Suprapubic skin (tissue), 3 donors: ENCODE data around the gene HIGD2A.
A peak's percentile ranks its signal among the peaks of the same experiment; 100 is the strongest.

Experiments
- EP300 ChIP-seq: sonication (generic); formaldehyde crosslinking; IDR thresholded peaks from one replicate; pipeline ENCODE4 v1.6.1; 2017; ENCODE audit warnings: antibody characterized with exemption
- POLR2A ChIP-seq, 2 donors: fragments of 450-650 bp; IDR thresholded peaks; one replicate each; pipeline ENCODE4 v1.6.1; 2017; ENCODE audit warnings: antibody characterized with exemption in 2 of 2, mild to moderate bottlenecking in 2 of 2, moderate library complexity in 2 of 2
- TF ChIP-seq, protein P1 (sequence below), 2 donors: fragments of 200-600 bp in 1 of 2; fragments of 450-650 bp in 1 of 2; sonication (generic) in 1 of 2; IDR thresholded peaks; one replicate each; pipeline ENCODE4 v1.5.1; 2016 to 2019; ENCODE audit warnings: antibody characterized with exemption in 2 of 2, mild to moderate bottlenecking in 1 of 2, moderate library complexity in 1 of 2

DNA sequence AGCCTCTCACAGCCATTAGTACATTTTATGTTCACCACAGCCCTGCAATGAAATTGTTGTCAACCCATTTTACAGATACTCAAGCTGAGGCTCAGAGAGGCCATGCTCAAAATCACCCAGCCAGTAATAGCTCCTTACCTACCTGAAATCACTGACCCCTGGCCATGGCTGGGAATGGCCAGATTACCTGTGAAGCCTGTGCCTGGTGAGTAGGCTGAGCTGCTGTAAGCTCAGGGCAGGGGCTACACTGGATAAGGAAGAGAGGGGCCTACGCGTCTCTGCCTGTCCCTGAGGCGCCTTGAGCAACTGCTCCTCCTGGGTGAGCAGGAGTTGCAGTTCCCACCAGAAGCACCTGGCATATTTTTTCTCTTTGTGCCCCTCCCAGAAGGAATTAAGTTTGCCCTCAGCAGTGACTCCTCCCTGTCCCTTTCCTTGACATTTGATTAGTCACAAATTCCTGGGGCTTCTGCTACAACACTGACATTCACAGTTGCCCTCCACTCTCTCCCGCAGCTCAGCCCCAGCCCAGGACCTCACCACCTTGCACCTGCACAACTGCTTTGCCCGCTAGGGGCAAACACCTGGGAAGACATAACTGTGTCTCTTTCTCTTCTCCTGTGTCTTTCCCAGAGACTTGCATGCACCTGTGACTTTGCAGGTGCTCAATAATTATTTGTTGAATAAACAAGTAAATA lies 22.1 kb downstream of the HIGD2A start:
- no peak for TF ChIP-seq EP300
- TF ChIP-seq POLR2A (IDR thresholded peaks at IDR 0.05): no peak
- TF ChIP-seq, protein P1, sequence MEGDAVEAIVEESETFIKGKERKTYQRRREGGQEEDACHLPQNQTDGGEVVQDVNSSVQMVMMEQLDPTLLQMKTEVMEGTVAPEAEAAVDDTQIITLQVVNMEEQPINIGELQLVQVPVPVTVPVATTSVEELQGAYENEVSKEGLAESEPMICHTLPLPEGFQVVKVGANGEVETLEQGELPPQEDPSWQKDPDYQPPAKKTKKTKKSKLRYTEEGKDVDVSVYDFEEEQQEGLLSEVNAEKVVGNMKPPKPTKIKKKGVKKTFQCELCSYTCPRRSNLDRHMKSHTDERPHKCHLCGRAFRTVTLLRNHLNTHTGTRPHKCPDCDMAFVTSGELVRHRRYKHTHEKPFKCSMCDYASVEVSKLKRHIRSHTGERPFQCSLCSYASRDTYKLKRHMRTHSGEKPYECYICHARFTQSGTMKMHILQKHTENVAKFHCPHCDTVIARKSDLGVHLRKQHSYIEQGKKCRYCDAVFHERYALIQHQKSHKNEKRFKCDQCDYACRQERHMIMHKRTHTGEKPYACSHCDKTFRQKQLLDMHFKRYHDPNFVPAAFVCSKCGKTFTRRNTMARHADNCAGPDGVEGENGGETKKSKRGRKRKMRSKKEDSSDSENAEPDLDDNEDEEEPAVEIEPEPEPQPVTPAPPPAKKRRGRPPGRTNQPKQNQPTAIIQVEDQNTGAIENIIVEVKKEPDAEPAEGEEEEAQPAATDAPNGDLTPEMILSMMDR (IDR thresholded peaks at IDR 0.05): peak in 1 of 2 donors; percentile 24
